Activated B cell treated with CpG ODN at 0.5 μM for 24 hours (primary cell): ENCODE results near the gene EMD. TPM values are rescaled to one million over a fixed set of nuclear protein-coding genes. Genes with fewer than 3 reads are reported as not detected.
A peak's percentile ranks its signal among the peaks of the same experiment; 100 is the strongest.

ENCODE experiments used
- ATAC-seq: fragments of 200-7000 bp; cut with Tn5 transposase; one replicate; pipeline ENCODE4 v1.10.0; 2021; ENCODE audit warnings: low read depth, mild to moderate bottlenecking, moderate library complexity
- CTCF ChIA-PET: fragments of 350-600 bp; sonication (Branson Sonifier 250); formaldehyde crosslinking; loops from one replicate; lab custom pipeline; 2021; ENCODE audit warnings: antibody characterized with exemption; lab: Charles Lee
- POLR2A ChIA-PET: fragments of 350-600 bp; sonication (Branson Sonifier 250); formaldehyde crosslinking; loops from one replicate; lab custom pipeline; 2021; ENCODE audit warnings: antibody characterized with exemption; lab: Charles Lee
- DNase-seq: peaks from one replicate; pipeline ENCODE4 v3.0.0; 2022
- H3K27ac Mint-ChIP-seq: one replicate; pipeline ENCODE4 v1.8.0; 2020; ENCODE audit warnings: mixed read lengths
- H3K27me3 Mint-ChIP-seq: one replicate; pipeline ENCODE4 v1.8.0; 2021; ENCODE audit warnings: mixed read lengths
- H3K36me3 Mint-ChIP-seq: one replicate; pipeline ENCODE4 v1.8.0; 2021; ENCODE audit warnings: low read depth, mixed read lengths
- H3K4me1 Mint-ChIP-seq: one replicate; pipeline ENCODE4 v1.8.0; 2021; ENCODE audit warnings: mixed read lengths
- H3K4me3 Mint-ChIP-seq: one replicate; pipeline ENCODE4 v1.8.0; 2020; ENCODE audit warnings: mild to moderate bottlenecking, mixed read lengths
- H3K9me3 Mint-ChIP-seq: one replicate; pipeline ENCODE4 v1.8.0; 2020; ENCODE audit warnings: mixed read lengths
- intact Hi-C: fragments of 100-400 bp; cut with micrococcal nuclease; formaldehyde crosslinking; loops from one replicate; pipeline ENCODE4 v1.15.1; 2024
- total RNA-seq: library from RNA; stranded (reverse); gene quantifications from 2 replicates; pipeline ENCODE4 v1.2.3, GENCODE V29; 2022
- TF ChIP-seq, protein P1 (sequence below): fragments of 200-600 bp; IDR thresholded peaks from one replicate; pipeline ENCODE4 v1.8.0; 2022; ENCODE audit warnings: antibody characterized with exemption, mild to moderate bottlenecking

The EMD gene
- total RNA-seq, 1 donor from 2014 or later, result 70.2 TPM

DNA sequence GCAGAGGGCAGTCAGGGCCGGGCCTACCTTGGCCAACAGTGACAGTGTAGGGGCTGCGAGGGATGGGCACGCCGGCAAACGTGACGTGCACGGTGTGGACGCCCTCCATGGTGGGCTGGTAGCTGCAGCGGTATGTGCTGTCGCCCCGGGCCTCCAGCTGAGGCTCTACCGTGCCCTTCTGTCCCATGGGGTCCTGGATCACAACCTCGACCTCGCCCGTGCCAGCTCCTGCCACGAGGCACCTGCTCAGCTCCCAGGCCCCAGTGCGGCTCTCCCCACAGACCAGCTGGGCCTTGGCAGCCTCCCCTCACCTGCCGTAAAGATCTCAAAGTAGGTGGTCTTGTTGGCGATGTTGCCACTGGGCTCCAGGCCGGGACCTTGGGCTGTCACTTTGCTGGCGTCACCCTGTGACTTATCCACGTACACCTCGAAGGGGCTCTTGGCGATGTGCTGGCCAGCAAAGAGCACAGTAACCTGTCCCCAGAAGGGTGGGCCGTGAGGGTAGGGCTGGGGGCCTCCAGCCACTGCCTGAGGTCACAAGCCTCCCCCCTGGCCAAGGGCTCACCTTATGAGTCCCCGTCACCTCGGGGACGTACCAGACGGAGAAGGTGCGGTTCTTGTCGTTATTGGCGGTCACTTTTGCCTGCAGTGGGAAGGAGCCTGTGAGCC, 13.0 kb upstream of the EMD start:
- Mint-ChIP-seq H3K9me3 (no peaks in the 10 kb centered on the region), H3K4me3 (no peak overlapping the region), H3K4me1 (peaks cover 12% of the 10 kb centered on the region), H3K36me3 (peaks cover 40% of the 10 kb centered on the region), H3K27ac (no peak overlapping the region), H3K27me3 (no peaks in the 10 kb centered on the region)
- ChIA-PET POLR2A (interaction anchor here (0.9 to 5.2 kb wide), 2 partner anchors 13 to 16 kb away, joined by 3 to 56 read pairs; no protein-coding TSS in a partner anchor), CTCF (no interaction called here)
- ATAC-seq (no peak), DNase-seq (no peak)
- TF ChIP-seq, protein P1, sequence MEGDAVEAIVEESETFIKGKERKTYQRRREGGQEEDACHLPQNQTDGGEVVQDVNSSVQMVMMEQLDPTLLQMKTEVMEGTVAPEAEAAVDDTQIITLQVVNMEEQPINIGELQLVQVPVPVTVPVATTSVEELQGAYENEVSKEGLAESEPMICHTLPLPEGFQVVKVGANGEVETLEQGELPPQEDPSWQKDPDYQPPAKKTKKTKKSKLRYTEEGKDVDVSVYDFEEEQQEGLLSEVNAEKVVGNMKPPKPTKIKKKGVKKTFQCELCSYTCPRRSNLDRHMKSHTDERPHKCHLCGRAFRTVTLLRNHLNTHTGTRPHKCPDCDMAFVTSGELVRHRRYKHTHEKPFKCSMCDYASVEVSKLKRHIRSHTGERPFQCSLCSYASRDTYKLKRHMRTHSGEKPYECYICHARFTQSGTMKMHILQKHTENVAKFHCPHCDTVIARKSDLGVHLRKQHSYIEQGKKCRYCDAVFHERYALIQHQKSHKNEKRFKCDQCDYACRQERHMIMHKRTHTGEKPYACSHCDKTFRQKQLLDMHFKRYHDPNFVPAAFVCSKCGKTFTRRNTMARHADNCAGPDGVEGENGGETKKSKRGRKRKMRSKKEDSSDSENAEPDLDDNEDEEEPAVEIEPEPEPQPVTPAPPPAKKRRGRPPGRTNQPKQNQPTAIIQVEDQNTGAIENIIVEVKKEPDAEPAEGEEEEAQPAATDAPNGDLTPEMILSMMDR, result no peak
- intact Hi-C loops, result no loop called here

- Mint-ChIP-seq H3K9me3 (no peaks in the 10 kb centered on the region), H3K27ac (peak overlapping the region; percentile 12)
- POLR2A ChIA-PET, result interaction anchor here (5.2 kb wide), 1 partner anchor 17 kb away, joined by 56 read pairs; no protein-coding TSS in a partner anchor
Measured at GRCh38 chrX:154366666-154367055, 12.4 kb upstream of the EMD start.

DNA sequence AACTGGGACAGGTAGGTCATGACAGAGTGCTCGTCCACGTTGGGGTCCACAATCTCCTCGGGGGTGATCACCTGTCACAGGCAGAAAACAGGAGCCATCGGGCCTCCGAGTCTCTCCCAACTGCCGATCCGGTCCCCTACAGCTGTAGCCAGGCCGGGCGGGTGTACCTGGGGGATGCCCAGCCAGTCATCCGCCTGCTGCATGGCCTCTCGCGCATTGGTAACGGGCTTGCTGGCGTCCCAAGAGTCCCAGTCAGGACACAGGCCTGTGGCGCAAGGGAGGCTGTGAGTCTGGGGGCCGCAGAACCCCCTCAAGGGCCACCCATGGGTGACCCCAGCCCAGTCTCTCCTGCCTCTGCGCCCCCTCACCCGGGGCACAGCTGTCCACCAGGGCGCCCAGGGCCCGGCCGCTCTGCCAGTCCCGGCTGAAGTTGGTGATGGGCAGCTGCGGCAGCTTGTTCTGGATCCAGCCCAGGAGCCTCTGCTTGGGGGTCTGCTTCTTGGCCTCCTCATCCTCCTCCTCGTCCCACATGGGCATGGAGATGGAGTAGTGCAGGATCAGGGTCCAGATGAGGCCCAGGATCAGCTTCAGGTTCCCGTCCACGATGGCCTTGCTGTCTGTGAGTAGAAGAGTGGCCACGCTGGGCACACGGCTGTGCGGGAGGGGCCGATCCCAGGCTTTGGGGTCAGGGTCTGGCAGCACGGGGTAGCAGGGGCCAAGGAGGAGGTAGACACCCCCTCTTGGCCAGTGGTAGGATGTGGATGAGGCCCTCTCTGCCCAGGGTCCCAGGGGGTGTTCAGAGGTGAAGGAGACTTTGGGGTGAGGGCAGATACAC, 11.4 kb upstream of the EMD start:
- peaks cover 31% of the 10 kb centered on the region for H3K36me3 Mint-ChIP-seq
- DNase-seq, result no peak
- POLR2A ChIA-PET, result interaction anchor here (0.6 to 5.2 kb wide), 6 partner anchors 16 to 397 kb away, joined by 3 to 65 read pairs (median 6); partner anchors contain the start of genes HCFC1 and RPL10
- no peaks in the 10 kb centered on the region for H3K27me3 Mint-ChIP-seq
- no peak for ATAC-seq
- H3K27ac Mint-ChIP-seq, result peak overlapping the region; percentile 83
- H3K4me1 Mint-ChIP-seq, result peaks cover 17% of the 10 kb centered on the region
- no peaks in the 10 kb centered on the region for H3K9me3 Mint-ChIP-seq
- TF ChIP-seq, protein P1, result no peak
- intact Hi-C loops, result no loop called here
- peak overlapping the region; percentile 41 for H3K4me3 Mint-ChIP-seq
- CTCF ChIA-PET, result no interaction called here

More at GRCh38 chrX:154366666-154367055, 12.4 kb upstream of the EMD start:
- no peak for DNase-seq
- Mint-ChIP-seq H3K36me3 (peaks cover 35% of the 10 kb centered on the region), H3K27me3 (no peaks in the 10 kb centered on the region), H3K4me3 (no peak overlapping the region), H3K4me1 (peaks cover 12% of the 10 kb centered on the region)
- ATAC-seq, result no peak
- TF ChIP-seq, protein P1, result no peak
- CTCF ChIA-PET, result no interaction called here
- intact Hi-C loops, result no loop called here

DNA sequence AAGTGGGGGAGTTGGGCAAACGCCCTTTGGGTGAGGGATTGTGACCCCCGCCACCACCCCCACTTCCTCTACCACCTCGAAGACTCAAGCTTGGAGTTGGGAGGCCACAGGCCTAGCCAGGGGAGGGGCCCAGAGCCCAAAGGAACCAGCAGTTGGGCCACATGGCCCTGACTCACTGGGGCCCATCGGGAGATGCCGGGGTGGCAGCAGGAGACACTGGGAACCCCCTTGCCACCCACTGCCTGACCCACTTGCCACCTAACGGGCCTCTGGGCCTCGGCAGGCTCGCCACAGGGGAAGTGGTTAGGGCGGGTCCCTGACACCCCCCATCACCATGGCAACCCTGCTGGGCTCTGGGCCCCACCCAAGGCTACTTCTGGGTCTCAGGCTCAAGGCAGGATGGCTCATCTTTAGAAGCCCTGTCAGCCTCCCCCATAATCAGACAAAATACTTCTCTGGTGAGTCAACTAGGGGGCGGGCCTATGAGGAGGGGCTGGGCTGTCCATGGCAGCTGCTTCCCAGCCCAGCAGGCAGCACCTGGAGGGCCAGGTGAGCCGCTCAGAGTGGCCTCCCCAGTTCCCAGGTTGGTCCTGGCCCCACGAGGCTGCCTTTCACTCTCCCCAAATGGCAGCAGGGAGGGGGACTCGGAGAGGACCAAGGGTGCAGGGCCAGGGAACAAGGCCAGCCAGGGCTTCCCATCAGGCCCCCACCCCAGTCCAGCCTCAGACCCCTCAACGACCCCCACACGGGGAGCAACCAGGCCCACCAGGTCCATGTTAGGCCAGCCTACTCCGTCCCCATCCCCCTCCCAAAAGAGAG, 10.3 kb upstream of the EMD start:
- Mint-ChIP-seq H3K4me3 (peak overlapping the region; percentile 88), H3K9me3 (no peaks in the 10 kb centered on the region), H3K36me3 (peaks cover 25% of the 10 kb centered on the region), H3K4me1 (peaks cover 26% of the 10 kb centered on the region), H3K27me3 (no peaks in the 10 kb centered on the region), H3K27ac (peak overlapping the region; percentile 83)
- TF ChIP-seq, protein P1, result no peak
- ChIA-PET POLR2A (interaction anchor here (0.5 to 5.2 kb wide), 11 partner anchors 10 to 444 kb away, joined by 3 to 65 read pairs (median 4); partner anchors contain the start of genes EMD, HCFC1 and RPL10), CTCF (no interaction called here)
- DNase-seq, result peak; percentile 73
- intact Hi-C loops, result loop anchor here (1.0 kb wide), 1 partner anchor 42 kb away; the partner anchor contains the start of gene TAFAZZIN
- peak; percentile 64 for ATAC-seq
